Right lung (tissue), 10 donors: ENCODE measurements around the gene OCRL. TPM values are rescaled to one million over a fixed set of nuclear protein-coding genes. Genes with fewer than 3 reads are reported as not detected.
A peak's percentile ranks its signal among the peaks of the same experiment; 100 is the strongest.

Source experiments
- DNase-seq, 2 donors: peaks; one replicate each; pipeline ENCODE4 v3.0.0-alpha.2; 2013
- long read RNA-seq, 8 donors: transcript quantifications; one replicate each; lab custom pipeline, GENCODE V29; 2026
- polyA plus RNA-seq, 5 donors: library from polyadenylated mRNA; unstranded; fragments of 120-200 nt; gene quantifications; one replicate each; pipeline versions ENCODE4 v1.2.1 to v1.2.3, GENCODE V29; 2013; ENCODE audit warnings: inconsistent platforms in 1 of 5, low replicate concordance in 1 of 5; ENCODE audit not compliant: insufficient read length in 5 of 5, insufficient read depth in 1 of 5

Gene OCRL
- 10 to 100 TPM; 23.3 to 29.9 (median 28.5) TPM for polyA plus RNA-seq
- long read RNA-seq, donor 1, full-length matches to known transcripts, result 2 of 23 reads
- long read RNA-seq, donor 1, partial matches to known transcripts, result 21 of 23 reads
- long read RNA-seq, donor 1, other reads (novel, unspliced or antisense), result 0 of 23 reads
- long read RNA-seq, donor 2, full-length matches to known transcripts, result 1 of 1 reads
- long read RNA-seq, donor 2, partial matches to known transcripts, result 0 of 1 reads
- long read RNA-seq, donor 2, other reads (novel, unspliced or antisense), result 0 of 1 reads
- long read RNA-seq, donor 3, result 0 reads
- long read RNA-seq, donor 4, full-length matches to known transcripts, result 4 of 4 reads
- long read RNA-seq, donor 4, partial matches to known transcripts, result 0 of 4 reads
- long read RNA-seq, donor 4, other reads (novel, unspliced or antisense), result 0 of 4 reads
- long read RNA-seq, donor 5, result 0 reads
- long read RNA-seq, donor 6, full-length matches to known transcripts, result 3 of 3 reads
- long read RNA-seq, donor 6, partial matches to known transcripts, result 0 of 3 reads
- long read RNA-seq, donor 6, other reads (novel, unspliced or antisense), result 0 of 3 reads
- long read RNA-seq, donor 7, full-length matches to known transcripts, result 2 of 8 reads
- long read RNA-seq, donor 7, partial matches to known transcripts, result 6 of 8 reads
- long read RNA-seq, donor 7, other reads (novel, unspliced or antisense), result 0 of 8 reads
- long read RNA-seq, donor 8, full-length matches to known transcripts, result 1 of 1 reads
- long read RNA-seq, donor 8, partial matches to known transcripts, result 0 of 1 reads
- long read RNA-seq, donor 8, other reads (novel, unspliced or antisense), result 0 of 1 reads

- DNase-seq, result peak; percentile 46 to 55
Observed at GRCh38 chrX:129540068-129540653, at the start of gene OCRL. Gene OCRL, plus strand, starts transcription at chrX:129540259. Its CDS starts 181 bp downstream, at chrX:129540440.

DNA sequence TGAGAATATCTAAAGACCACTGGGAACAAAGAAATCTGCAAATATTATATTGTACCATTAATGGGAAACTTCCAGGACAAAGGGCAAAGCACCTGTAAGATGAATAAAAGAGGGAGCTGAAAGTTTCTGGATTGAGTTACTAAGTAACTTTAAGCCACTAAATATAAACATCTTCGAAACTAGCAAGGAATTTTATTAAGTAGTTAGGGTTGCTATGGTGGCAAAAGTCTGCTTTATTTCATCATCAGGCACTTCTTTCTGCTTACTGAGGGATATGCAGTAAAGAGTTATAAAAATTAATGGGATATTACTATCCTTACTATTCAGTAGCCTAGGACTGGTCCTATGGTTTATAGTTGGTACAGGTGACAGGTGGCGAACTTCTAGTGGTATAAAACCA lies 49.7 kb upstream of the OCRL start:
- no peak for DNase-seq

DNA sequence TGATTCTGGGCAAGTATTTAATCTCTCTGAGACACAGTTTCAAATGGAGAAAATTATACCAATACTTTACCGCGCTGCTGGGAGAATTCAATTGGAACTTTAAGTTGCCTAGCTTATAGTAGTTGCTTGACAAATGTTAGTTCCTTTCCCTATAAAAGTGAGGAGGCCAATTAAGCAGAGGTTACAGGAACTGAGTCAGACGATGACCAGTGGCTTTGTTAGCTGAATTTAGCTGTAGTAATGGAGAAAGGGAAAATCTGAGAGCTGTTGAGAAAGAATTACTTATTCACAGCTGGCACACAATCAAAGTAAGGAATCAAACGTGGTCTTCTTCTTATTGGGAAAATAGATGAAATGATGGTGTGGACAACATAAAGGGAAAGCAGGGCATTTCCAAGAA lies 46.4 kb upstream of the OCRL start:
- DNase-seq, result no peak

GRCh38 chrX:129494887-129495286 lies 45.2 kb upstream of the OCRL start:
- DNase-seq, result no peak

- no peak for DNase-seq
Observed at GRCh38 chrX:129495900-129496299, 44.2 kb upstream of the OCRL start.

- DNase-seq, result no peak
Observed at GRCh38 chrX:129496625-129497024, 43.4 kb upstream of the OCRL start.

DNA sequence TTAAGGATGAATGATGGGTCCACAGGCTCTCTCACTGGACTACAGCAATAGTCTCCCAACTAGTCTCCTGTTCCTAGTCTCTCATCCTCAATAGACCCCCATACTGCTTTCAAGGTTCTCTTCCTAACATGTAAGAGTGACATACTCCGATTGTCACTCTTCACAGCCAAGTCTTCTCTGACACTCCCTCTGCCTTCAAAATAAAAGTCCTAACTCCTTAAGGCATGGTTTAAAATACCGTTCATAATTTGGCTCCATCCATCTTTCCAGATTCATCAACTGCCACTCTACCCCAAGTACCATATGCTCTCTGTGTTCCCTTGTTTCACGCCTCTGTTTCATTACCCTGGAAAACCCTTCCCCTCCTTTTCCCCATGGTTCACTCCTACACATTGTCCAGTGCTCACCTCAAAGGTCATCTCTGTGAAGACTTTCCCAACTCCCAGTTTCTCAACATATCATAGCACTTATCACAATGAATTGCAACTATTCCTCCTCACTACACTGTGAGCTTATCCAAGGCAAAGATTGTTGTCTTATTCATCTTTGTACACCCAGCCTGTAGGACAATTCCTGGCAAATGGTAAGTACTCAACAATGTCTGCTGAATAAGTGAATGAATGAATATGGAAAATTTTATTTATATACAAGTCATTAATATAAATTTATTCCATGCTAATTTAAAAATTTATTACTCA lies 42.8 kb upstream of the OCRL start:
- no peak for DNase-seq

GRCh38 chrX:129510331-129510730 lies 29.7 kb upstream of the OCRL start:
- DNase-seq, result no peak

- no peak for DNase-seq
Observed at GRCh38 chrX:129511689-129512088, 28.4 kb upstream of the OCRL start.

GRCh38 chrX:129512409-129512808 lies 27.6 kb upstream of the OCRL start:
- no peak for DNase-seq

DNA sequence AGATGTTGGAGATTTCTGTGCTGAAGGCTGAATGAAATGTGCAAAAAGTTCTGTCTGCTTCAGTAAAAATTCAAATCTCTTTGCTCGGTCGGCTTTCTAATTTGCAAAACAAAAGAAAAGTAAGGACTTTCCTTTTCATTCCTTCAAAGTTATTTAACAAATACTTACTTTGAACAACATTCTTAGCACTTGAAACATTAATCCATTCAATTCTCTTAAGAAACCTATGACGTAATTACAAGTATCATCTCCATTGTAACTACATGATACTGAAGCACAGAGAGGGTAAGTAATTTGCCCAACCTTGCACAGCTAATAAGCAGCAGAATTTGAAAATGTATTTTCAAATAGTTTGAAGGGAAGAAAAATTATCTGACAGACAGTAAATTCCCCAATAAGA lies 23.7 kb upstream of the OCRL start:
- no peak for DNase-seq

DNA sequence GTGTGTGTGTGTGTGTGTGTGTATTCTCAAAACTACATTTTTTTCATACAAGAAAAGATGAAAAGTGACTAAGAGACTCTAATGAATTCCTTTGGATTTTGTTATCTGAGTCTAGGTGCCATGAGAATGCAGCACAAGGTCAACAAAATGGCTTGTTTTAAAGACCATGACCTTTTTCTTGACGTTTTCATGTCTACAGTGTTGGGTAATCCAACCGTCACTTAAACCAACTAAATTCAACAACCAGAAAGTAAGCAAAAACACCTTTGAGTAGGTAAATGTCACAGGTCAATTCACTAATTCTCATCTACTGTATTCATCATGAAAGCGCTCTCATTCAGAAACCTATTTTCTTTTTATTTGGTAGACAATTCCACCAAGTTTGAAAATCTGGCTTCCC lies 19.9 kb upstream of the OCRL start:
- no peak for DNase-seq

GRCh38 chrX:129522184-129523078 lies 17.6 kb upstream of the OCRL start:
- DNase-seq, result peak; percentile 53 to 62

DNA sequence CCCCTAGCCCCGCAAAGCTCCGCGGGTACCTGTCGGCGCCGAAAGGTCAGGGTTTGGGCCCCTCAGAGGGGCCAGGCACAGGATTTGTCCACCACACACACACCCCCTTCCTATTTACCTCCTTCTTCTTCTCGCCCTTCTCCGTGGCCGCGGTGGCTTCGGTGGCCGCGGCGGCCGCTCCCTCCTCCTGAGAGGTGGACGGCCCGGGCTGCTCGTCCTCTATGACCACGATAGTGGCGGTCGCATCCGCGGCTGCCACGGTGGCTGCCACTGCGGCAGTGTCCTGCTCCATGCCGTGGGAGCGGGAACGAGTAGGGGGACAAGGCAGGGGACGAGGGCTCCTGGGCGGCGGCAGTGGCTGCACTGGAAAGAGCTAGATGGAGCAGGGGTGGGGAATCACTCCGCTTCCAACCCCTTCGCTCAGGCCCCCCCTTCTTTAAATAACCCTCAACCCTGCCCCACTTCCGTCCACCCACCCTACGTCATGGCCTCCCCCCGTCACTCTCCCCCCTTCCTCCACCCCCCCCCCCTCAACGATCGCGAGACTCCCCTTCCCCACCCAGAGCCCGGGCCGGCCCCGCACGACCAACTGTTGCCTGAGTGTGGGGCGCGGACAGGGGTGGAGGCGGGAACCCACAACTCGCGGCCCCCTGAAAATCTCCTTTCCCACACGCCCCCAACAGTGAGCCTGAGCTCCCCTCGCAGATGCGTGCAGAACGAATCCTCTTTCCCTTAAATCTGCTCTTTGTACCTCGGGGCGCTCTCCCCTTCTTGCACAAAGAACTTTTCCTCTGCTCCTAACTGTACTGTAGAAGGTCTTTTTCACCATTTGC lies 16.8 kb upstream of the OCRL start, which contains the start of gene SMARCA1:
SMARCA1 (minus strand) TSS at position 412 of the 833 bp plus-strand sequence; CDS start at position 292, 120 bp downstream.
- DNase-seq, result peak; percentile 72 to 75

DNA sequence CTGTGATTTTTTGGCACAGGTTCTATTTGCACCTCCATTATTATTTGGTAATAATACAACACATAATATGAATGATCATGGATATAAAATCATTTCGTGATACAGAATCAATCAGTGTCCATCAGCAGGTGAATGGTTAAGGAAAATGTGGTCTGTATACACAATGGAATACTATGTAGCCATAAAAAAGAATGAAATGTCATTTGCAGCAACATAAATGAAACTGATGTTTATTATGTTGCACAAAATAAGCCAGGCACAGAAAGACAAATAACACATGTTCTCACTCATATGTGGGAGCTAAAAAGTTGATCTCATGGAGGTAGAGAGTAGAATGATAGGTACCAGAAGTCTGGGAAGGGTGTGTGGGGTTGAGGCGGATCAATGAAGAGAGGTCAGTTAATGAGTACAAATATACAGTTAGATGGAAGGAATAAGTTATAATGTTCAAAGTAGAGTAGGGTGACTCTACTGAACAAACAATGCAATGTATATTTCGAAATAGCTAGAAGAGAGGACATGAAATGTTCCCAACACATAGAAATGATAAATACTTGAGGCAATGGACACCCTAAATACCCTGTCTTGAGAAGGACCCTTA lies 15.7 kb upstream of the OCRL start:
- no peak for DNase-seq

- no peak for DNase-seq
Observed at GRCh38 chrX:129525162-129525561, 14.9 kb upstream of the OCRL start.

DNA sequence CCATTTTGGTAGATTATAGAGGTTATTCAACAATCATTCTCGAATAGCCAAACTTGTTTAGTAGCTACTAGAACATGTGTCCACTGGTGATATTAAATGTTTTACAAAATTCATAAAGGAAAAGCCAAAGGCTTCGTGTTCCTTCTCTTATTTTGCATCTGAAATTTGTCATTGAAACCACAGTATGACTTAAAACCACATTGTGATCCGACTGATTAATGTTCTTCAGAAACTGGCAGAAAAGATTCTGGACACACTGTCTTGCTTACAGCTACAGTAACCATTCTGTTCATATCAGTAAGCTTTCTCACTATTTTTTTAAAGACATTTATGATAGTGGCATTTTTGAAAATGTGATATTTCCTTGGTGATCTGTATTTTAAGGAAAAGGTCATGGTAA lies 14.2 kb upstream of the OCRL start:
- no peak for DNase-seq

DNA sequence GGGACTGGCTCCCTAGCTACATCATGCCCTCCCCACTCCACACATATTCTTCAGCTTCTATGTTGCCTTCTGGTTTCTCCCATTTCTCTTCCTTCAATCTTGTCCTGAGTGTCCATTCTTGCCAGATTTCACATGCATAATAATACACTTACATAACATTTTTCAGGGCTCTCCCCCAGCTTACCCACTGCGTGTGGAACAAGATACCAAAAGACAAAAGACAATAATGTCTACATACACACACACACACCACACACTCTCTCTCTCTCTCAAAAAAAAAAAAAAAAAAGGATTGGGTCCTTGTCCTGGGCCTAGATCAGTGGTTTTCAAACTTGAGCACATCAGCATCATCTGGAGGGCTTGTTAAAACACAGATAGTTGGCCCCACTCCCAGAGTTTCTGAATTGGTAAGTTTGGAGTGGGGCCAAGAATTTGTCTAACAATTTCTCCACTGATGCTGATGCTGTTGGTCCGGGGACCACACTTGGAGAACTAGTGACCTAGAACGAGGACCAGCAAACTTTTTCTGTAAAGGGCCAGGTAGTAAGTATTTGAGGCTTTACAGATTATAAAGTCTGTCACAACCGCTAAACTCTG lies 10.3 kb upstream of the OCRL start:
- no peak for DNase-seq

GRCh38 chrX:129530410-129530809 lies 9.6 kb upstream of the OCRL start:
- DNase-seq, result no peak
